GM18517 (cell line): Measurements from ENCODE around the gene ANKS3.
"Not testable (repeated sequence)": the region's sequence is repeated elsewhere in the genome, so short reads cannot be mapped to it uniquely, and the experiment has no call there.

ENCODE experiments used
- ATAC-seq: cut with Tn5 transposase; IDR thresholded peaks from one replicate; pipeline ENCODE4 v1.9.1; 2021; ENCODE audit warnings: mild to moderate bottlenecking, moderate library complexity; ENCODE audit not compliant: unreplicated experiment

The ANKS3 gene

DNA sequence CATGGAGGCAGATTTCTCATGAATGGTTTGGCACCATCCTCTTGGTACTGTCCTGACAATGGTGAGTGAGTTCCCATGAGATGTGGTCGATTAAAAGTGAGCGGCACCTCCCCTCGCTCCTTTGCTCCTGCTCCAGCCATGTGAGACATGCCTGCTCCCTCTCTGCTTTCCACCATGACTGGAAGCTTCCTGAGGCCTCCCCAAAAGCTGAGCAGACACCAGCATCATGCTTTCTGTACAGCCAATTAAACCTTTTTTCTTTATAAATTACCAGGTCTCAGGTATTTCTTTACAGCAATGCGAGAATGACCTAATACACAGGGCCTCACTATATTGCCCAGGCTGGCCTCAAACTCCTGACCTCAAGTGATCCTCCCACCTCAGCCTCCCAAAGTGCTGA is 20.8 kb upstream of the ANKS3 start:
- ATAC-seq, result no peak

DNA sequence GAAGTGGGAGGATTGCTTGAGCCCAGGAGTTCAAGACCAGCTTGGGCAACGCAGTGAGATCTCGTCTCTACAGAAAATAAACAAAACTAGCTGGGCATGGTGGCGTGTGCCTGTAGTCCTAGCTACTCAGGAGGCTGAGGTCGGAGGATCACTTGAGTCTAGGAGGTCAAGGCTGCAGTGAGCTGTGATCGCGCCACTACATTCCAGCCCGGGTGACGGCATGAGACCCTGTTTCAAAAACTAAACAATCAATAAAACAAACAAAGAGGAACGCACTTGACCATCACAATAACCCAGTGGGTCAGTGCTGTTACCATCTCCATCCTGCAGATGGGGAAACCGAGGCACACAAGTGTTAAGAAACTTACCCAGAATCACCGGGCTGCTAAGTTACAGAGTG is 19.2 kb upstream of the ANKS3 start:
- no peak for ATAC-seq

DNA sequence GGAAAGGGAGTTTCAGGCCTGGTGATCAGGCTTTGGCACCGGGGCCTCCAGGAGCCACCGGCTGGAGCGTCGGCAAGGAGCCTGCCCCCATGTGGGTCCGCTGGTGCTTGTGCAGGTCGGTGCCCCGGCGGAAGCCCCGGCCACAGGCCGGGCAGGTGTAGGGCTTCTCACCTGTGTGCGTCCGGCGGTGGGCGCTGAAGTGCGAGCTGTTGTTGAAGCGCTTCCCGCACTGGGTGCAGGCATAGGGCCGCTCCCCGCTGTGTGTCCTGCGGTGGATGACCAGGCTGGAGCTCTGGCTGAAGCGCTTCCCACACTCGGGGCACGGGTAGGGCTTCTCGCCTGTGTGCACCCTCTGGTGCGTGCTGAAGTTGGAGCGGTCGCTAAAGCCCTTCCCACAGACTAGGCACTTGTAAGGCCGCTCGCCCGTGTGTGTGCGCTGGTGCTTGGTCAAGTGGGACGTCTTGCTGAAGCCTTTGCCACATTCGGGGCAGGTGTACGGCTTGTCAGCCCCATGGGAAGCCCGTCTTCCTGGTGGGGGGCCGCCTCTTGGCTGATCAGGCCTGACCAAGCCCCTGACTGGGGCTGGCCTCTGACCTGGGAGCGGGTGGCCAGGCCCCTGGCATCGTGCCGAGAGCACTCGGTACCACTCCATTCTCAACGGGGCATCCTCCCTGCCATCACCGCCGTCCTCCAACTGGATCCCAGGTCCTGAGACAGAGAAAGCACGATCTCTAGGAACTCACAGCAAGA is 18.5 kb upstream of the ANKS3 start:
- ATAC-seq, result no peak

DNA sequence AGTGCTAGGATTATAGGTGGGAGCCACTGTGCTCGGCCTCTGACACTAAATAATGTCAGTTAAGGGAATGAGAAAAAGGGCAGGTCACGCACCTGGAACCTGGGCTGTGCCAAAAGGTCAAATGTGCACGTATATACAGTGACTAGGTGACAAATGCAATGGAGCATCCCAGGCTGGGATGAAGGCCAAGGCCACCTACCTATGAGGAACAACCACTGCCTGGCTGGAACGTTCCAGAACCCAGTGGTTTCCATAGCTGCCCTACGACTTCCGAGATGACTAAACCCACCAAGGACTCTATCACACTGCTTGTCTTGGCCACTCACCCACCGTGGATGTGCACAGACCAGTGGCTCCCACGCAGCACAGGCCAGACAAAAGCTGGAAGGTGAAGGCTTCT is 16.8 kb upstream of the ANKS3 start:
- no peak for ATAC-seq

DNA sequence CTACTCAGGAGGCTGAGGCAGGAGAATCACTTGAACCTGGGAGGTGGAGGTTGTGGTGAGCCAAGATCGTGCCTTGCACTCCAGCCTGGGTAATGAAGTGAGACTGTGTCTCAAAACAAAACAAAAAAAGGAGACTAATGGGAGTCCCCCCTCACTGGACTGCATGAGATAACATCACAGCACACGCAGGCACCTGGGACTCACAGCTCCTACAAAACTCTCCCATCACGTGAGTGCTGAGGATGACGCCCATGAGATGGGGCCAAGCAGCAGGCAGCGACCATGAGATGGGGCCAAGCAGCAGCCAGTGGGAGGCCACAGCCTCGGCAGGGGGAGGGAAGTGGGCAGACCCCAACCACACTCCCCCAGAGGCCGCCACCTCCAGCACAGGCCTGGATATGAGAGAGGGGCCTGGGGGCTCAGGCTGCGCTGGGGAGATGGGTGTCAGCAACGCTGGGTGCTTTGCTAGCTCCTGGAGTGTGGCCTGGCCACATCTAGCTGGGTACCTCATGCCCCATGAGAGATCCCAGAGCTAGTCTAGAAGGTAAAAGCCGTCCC is 15.7 kb upstream of the ANKS3 start:
- ATAC-seq, result no peak

DNA sequence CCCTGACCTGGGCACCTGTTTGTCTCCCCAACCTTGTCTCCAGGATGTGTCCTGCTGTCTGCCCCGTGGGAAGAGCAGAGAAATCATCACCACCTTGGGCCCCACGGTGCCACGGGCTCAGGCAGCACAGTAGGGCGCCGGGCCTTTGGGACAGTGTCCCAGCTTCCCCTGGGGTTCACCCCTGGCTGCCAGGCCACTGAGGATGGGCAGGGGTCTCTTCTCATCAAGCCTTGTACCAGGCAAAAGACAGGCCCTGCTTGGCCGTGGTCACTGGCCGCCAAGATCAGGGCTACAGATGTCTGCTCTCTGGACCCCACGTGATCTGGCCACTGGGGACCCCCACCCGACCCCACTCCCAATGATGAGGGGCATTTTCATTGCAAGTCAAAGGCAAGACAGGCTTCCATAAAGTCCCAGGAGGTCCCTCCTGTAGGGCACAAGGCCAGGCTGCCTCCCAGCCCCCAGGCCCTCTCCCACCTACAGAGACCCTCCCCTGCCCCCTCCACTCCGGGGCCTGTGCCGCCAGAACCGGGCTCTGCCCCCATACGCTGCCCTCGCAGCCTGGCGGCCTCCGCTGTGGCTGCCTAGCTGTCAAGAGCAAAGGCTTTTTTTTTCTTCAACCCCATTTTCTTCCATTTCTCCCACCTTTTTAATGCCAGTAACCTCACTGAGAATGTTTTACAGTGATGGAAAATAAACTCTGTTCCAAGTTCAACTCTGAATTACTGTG is 14.8 kb upstream of the ANKS3 start:
- ATAC-seq, result no peak

DNA sequence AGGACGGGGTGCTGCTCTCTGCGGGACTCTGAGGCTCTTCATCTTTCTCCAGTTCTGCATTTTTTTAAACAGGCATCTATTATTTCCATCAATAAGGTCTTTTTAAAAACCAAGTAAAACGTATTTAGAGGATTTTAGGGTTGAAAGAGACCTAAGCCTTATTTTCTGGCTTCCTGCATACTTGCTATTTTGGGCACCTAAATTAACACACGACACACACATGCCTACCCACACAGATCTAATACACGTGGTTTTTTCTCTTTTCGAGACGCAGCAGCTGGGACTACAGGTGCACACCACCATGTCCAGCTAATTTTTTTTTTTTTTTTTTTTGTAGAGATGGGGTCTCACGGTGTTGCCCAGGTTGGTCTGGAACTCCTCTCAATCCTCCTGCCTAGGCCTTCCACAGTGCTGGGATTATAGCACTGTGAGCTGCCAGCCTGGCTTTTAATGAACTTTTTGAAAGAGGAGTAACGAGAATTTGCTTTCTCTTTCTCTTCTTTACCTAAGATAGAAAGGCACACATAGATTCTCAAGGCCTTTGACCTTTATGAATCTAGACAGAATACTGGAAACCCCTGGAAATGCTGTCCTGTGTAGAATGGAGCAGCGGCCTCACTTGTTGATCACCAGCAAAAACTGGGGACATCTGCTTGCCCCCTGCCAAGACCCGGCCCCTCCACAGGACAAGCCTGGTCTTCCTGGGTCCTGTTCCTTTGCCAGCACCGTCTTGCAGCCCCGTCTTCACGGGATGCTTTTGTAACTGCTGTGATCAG is 14.0 kb upstream of the ANKS3 start:
- ATAC-seq, result no peak

DNA sequence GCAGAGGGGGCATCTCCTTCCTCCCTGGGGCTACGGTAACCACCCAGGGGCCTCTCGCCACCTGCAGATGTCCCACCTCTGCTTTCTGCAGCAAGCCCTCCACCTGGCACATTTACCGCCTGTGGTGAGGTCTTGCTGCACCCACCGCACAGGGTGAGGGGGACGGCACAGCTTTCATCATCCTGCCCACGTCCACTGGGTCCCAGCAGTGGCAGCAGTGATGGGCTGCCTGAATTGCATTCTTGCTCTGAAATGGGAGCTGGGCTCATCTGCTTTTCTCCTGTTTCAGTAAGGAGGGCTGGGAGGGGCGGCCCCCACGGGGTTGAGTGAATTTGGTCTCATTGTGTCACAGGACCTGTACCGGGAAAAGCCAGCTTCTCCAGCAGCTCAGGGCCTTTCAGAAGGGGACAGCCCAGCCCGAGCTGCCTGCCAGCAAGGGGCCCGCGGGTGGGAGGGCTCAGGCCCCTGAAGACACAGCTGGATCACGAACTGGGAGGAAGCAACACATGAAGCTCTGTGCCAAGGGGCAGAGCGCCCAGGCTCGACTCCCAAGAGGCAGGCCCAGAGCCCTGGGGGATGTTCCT is 13.0 kb upstream of the ANKS3 start:
- ATAC-seq, result no peak

DNA sequence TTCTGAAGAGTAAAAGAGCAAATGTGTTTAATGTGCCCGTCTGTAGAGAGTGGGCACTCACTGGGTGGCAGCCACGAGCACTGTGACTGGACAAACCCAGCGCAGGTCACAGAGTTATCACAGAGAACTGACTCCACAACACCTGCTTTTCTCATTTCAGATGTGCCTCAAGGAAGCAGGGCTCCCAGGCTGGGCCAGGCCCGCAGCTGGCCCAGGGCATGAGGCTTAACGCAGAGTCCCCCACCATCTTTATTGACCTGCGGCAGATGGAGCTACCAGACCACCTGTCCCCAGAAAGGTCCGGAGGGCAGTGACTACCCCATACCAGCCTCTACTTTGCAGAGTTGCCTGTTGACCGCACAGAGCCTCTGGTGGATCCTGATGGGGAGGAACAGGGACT is 12.1 kb upstream of the ANKS3 start:
- ATAC-seq, result no peak

DNA sequence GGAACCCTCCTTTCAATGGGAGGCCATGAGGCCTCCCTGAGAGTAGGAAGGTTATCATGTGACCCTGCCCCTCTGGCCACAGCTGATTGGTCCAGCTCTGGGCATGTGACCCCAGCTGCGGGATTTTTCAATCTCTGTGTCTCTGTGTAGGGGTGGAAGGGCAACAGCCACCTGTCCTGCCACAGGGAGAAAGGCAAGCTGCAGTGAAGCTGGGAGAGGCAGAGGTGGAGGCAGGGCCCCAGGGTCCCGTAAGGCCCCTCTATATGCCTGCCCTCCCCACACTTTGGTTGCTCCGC is 11.2 kb upstream of the ANKS3 start:
- ATAC-seq, result no peak

DNA sequence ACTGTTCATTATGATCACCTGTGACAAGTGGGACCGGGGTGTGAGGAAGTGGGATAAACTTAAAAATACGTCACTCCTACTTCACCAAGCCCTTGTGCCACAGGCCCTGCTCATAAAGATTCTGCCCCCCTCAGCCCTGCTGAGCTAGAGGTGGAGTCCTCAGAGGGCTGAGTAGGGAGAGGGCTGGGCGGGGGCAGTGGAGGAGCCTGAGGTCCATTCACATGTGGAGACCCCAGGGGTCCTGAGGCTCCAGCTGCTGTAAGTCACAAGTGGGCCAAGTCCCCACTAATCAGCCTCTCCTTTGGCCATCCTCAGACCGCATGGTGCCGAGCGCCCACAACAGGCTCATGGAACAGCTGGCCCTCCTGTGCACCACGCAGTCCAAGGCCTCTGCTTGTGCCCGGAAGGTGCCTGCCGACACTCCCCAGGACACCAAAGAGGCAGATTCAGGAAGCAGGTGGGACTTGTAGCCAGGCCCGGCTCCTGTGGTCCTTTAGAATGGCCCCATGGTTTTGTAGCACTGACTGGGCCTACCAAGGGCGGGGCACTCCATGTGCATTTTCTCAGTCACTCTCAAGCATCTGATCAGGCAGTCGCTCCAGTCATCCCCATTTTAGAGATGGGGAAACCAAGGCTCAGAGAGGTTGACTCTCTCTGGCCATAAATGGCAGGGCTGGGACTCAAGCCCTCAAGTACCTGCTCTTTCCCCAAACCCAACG is 10.6 kb upstream of the ANKS3 start:
- ATAC-seq, result no peak

DNA sequence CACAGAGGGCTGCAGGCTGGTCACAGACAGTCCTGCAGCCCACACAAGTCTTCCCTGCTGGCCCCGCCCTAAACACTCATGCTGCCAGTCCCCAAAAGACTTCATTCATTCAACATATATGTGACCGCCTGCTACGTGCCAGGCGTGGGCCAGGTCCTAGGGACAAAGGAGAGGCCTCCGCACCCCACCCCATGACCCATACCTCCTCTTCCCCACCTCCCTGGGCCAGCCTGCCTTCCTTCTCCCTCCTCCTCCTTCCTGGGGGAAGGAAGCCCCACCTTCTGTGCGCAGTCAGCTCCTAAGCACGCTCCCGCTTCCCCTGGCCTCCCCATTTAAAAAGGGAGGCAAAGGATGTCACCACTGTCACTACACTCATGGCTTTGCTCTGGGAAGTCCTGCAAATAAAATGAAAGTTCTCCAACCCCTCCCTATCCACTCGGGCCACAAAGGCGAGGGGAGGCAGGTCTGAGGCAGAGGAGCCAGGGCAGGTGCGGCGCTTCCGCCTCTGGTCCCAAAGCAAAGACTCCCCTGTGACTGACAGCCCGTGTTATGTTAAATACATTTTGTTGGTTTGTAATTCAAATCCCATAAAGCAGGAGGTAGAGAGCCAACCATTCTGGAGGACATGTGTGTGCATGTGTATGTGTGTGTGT is 9.3 kb upstream of the ANKS3 start:
- no peak for ATAC-seq

DNA sequence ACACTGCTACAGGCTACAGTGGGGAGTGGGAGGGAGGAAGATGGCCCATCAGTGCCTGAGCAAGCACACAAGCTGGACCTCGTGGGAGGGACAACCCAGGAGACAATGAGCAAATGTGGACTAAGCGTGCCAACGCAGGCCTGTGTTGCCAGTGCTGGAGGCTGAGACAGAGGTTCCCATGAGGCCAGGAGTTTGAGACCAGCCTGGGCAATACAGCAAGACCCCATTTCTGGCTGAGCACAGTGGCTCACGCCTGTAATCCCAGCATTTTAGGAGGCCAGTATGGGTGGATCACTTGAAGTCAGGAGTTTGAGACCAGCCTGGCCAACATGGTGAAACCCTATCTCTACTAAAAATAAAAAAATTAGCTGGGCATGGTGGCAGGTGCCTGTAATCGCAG is 4.3 kb upstream of the ANKS3 start:
- not testable (repeated sequence) for ATAC-seq

DNA sequence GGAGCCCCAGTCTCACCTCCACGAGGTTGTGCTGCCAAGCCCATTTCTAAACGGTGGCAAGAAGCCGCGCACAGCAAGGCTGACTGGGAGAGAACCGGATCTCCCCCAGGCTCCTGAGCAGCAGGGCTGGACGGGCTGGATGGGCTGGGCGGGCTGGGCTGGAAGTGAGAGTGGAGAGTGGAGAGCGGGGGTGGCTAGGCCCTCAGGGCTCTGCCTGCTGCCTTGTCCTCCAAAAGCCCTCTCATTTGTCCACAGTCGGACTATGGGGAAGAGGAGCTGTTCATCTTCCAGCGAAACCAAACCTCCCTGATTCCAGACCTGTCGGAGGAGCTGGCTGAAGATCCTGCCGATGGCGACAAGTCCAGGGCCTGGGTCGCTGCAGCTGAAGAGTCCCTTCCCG is 3.5 kb upstream of the ANKS3 start:
- ATAC-seq, result no peak

DNA sequence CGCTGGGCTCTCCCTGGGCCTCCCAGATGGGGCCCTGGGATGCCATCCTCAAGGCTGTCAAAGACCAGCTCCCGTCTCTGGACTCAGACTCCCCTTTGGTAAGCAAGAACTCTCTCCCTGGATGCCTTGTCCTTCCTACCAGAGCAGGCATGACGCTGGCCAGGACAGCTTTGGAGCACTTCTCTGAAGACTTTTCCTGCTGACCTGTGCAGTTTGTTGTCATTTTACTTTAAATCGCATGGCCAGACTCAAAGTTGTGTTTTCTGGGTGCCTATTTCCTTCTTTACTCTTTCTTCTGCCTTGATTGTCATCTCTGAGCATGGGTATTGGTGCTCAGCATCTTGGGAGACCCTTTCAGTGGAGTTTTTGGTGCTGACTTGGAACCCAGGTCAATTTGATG is 2.5 kb upstream of the ANKS3 start:
- ATAC-seq, result no peak

DNA sequence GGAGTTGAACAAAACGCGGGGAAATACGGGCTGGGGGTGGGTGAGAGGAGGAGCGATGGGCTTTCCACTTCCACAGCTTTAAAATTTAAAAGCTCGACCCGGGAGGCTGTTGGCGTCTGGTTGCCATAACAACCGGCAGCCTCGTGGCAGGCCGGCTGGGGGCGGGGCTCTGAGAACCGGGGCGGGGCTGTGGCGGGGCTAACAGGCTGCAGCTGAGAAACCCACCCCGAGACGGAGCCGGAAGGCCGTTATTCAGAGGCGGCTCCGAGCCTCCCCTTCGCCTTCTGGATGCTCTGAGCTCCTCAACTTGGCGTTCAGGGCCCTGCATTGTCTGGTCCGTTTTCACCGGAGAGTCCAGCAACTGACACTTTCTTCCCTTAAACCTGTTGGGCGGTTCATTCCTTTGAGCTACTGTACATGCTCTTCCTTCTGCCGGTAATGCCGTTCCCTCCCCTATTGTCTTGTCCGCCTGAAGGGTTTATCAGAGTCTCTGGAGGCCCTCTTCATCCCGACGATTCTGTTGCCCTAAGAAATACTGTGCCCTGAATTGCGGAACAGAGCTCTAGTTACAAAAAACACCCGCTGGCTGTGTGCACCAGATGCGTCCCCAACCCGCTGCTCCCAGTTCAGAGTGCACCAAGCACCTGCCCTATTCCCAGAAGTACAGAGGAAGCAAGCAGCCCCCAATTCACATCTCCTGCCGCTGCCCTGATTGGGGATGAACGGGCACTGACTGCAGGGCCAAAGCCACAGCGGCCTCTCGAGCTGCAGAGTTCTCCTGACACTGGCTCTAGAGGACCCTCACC is 862 bp upstream of the ANKS3 start:
- ATAC-seq, result peak; percentile 37

DNA sequence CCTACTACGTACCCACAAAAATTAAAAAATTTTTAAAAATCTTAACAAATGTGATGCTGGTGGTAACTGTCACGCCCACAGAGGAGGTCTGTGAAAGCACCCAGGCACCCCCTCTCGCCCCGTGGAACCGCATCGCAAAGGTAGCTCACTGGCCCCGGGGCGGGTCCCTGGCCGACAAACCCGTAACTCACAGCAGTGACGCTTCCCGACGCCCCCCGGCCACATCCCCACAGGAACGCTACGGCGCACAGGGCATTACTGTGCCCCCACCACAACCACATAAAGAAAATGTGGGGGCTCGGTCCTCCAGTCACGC is 366 bp downstream of the ANKS3 start:
- ATAC-seq, result peak; percentile 13

DNA sequence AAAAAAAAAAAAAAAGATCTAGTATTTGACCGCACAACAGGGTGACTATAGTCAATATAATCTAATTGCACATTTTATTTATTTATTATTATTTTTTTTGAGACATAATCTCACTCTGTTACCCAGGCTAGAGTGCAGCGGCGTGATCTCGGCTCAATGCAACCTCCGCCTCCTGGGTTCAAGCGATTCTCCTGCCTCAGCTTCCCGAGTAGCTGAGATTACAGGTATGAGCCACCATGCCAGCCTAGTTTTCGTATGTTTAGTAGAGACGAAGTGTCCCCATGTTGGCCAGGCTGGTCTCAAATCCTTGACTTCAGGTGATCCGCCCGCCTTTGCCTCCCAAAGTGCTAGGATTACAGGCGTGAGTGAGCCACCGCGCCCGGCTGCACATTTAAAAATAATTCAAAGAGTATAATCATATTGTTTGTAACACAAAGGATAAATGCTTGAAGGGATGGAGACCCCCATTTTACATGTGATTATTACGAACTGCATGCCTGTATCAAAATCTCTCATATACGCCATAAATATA is 794 bp downstream of the ANKS3 start:
- no peak for ATAC-seq

DNA sequence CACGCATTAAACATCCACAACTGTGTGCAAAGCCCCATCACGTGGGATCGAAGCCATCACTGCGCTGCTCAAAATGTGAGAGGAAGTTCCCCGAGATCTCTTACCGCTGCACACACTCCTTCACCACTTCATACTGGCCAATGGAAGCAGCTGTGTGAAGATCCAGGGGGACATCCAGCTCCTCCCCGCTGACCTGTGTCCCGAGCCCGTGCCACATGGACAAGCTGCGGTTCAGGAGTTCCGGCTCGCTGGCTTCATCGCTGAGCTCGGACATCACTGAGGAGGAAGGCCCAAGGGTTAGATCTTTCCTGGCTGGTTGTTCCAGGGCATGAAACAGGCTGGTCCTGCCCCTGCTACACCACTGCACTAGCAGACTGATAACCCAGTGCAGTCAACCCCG is 4.2 kb downstream of the ANKS3 start:
- ATAC-seq, result no peak
